Raji (cell line): ENCODE data around the gene SPC25.

ENCODE experiments used
- POLR2A ChIP-seq: IDR thresholded peaks from 2 replicates; pipeline ENCODE4 v1.6.1; 2011; ENCODE audit warnings: low read depth, low read length, control low read depth; ENCODE audit not compliant: insufficient read depth

SPC25 gene

DNA sequence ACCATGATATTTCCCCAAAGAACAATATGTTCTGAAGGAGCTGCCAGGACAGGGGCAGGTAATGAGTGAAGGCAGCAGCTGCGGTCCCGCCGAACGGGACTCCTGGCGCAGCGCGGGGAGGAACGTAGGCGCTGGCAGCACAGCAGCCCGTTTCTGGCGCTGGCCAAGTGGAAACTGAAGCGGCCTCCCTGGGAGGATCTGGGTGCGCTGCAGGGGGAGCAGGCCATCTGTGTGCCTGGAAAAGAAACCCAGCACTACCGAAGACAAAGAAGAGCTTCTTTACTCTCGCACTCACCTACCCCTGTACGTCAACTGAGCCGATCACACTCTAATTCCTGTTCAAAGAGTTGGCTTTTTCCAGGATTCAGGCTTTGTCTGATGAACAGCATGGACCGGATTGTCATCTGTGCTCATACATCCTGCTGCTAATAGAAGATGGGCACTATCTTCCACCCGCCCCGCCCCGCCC is 22.7 kb upstream of the SPC25 start:
- no peak for TF ChIP-seq POLR2A

DNA sequence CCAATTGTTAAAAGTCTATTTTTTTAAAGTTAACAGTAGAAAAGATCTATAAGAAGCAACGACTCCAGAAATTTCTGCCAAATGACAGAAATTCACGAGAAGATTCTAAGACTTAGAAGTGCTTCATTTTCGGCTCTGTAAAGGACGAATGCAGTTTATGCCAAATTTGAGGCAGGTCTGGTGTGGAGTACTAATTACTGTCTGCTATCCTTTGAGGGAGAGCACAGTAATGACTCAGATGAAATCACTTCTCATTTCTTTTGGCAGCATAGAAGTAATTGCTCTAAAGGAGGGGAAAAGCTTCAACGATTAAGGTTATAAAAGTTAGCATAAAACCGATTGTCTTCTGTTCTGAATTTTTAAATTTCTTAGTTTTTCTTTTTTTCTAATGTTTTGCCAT is 22.2 kb upstream of the SPC25 start:
- TF ChIP-seq POLR2A = no peak

DNA sequence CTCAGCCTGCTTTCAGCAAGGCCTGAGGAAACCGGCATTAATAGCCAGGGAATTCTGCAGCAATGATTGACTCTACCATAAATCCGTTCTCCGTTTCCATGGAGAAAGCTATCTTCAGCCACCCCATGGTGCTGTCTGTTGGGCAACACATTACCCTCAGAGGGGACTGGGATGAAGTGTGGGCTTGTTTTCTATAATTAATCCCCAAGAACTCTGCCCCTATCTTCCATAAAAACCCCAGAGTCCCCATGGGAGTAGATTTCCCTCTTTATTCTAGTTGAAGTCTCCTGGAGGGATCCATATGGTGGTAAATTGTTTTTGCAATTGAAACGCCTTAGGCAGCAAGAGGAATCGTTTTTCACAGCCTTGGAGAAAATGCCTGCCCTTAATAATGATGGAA is 20.1 kb upstream of the SPC25 start:
- TF ChIP-seq POLR2A = no peak

DNA sequence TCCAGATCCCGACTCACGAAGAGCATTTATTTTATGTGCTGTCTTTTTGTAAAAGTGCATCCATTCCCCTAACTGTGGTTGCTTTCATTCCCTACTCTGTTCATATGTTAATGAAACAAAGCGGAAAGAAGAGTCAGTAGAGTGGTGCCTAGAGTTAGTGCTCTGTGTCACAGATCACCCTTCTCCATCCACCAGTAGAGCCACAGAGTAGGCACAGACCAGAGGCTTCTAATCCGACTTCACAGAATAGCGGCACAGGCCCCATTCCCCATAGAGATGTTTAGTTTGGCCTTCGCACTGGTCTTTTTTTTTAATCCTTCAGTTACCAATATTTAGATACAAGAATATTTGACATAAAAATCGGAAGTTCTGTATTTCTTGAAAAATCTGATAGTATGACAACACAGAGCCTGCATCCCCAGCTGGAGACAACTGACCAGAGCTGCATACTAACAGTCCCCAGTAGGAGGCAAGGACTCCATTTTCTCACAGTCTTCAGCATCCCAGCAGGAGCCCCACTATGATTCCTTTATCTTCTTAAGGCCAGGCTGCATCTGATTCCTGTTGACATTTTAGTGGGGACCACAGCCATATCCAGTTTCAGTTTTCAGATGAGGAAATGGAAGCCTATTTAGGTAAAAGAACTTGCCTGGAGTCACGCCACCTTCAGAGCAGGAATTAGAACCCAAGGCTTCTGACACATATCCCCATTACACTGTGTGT is 17.9 kb upstream of the SPC25 start:
- TF ChIP-seq POLR2A = no peak

DNA sequence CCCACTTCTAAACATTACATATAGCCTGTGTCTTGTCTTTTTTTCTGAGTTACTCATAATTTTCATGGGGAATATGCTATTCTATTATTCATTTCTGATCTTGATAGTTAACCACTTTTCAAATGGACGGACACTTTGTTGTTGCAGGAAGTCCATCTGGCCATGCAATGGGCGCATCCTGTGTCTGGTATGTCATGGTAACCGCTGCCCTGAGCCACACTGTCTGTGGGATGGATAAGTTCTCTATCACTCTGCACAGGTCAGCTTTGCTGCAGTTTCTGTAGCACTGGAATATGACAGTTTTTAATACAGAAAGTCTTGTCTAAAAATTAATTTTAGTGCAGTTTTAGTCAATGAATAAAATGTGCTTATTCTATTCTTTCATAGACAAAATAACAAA is 14.1 kb upstream of the SPC25 start:
- no peak for TF ChIP-seq POLR2A

DNA sequence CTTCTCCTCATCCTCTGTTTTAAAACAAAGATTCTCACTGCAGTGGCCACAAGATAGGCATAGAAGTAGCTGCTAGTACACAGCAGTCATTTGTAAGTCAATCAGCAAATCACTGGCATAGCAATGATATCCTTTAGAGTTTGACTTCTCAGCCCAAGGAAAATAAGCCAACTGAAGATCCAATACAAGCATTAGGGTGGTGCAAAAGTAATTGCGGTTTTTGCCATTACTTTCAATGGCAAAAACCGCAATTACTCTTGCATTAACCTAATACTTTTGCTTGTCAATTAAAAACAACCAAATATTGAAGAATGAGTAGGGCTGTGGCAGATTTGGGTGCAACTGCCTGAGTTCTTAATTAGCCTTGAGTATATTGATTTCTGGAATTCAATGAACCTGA is 13.7 kb upstream of the SPC25 start:
- no peak for TF ChIP-seq POLR2A

DNA sequence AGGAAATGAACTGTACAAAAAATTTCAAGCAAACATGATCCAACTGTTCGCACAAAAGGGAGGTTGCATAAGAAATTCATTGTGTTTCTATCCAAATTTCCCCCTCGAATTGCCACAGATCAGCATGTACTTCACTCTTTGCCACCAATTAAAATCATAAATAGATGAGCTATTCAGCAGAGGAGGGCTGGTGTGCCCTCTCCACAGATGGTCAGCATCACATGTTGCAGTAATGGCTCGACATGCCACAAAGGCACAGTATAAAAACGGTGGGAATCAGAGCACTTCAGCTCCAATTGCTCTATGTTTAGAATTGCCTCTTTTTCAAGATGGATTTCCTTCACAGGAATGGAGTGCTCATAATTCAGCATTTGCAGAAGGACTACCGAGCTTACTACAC is 10.8 kb upstream of the SPC25 start, which contains the start of gene G6PC2:
Gene G6PC2 (plus strand): TSS at position 289 of the 400 bp plus-strand sequence. CDS start 41 bp downstream, at position 330.
- TF ChIP-seq POLR2A = no peak

DNA sequence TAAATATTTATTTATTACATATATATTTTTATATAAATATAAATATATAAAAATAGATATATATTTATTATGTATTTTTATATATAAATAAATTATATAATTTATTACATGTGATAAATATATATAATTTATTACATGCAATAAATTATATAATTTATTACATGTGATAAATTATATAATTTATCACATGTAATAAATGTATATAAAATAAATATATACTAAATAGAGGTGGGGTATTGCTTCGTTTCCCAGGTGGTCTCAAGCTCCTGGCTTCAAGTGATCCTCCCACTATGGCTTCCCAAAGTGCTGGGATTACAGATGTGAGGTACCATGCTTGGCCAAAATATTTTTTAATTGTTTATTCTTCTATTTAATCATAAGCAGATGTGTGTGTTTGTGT is 7.2 kb upstream of the SPC25 start:
- TF ChIP-seq POLR2A = no peak

DNA sequence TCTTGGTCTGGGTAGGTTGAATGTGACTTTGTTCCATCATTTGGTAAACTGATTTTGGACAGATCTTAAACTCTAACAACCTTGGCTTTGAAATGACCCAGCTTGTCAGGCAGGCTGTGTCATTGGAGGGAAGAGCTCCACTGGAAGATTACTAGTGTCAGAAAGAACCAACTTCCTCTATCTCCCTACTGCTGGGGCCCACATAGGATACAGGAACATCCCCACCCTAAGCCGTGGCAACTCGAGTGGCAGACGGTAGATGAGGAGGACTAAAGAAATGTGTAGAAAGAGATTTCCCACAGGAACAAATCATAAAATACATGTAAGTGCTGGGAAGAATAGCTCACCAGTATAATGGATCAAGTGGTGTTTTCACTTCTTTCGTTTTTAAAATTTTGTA is 6.6 kb upstream of the SPC25 start:
- TF ChIP-seq POLR2A = no peak

DNA sequence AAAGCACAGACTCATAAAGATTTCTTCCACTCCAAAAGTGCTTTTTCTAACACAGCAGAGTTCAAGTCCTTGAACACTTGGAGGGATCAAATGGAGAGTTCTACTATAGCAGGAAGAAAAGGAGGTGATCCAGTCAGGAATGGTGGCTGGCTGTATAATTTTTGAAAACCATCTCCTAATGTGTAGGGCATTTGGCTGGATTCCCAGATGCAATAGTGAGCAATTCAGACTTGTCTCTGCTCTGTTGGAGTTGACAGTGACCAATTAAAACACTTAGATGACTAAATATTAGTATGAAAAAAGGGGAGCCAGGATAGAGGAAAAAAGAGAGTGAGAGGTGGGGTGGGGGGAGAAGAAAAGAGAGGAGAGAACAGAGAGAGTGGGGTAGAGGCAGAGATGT is 5.5 kb upstream of the SPC25 start:
- TF ChIP-seq POLR2A = no peak

DNA sequence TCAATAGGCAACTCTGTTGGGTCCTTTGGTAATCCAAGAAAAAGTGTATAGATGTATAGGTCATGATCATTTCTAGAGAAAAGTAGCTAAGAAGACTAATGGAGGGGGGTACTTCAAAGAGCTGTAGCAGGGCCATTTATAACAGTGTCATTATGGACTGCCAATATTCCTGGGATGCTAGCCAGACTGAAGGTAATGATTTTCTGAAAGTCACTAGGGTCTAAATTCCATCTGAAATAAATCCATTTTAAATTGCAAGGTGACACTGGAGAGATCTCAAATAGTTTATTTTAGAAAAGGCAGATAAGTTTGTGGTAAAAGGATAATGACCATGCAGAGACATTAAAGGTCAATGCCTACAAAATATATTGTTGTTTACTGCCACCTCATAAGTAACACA is 4.5 kb upstream of the SPC25 start:
- no peak for TF ChIP-seq POLR2A

DNA sequence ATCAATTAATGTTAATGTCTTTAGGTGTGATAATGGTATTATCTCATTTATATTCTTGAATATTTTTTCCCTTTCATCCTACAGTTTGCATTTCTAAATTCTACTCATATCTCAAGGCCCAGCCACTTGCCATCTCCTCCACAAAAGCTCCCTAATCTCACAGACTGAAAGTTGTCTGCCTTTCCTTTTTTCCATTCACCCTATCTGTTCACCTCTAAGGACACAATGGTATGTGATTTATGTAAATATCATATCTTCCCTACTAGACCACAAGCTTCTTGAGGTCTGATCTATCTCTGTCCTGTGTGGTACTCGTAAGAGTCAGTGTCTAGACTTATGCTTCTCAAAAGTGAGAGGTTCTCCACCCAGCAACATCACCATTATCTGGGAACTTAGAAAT is 3.9 kb upstream of the SPC25 start:
- TF ChIP-seq POLR2A = no peak

DNA sequence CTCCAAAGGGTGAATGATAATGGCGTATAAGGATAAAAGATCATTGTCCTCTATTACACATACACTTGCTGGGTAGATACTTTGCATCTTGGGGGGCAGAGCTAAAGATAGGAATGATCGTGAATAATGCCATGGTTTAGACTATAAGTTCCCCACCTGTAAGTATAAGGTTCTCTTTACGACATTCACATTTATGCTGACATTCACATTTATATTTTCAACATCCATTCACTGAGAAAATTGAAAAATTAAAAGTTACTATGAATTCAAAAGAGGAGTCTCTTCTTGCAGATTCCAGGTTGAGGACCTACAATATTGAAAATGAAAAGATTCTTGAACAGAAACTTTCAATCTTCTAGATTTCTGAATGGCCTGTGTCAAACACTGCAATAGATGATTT is 2.1 kb upstream of the SPC25 start:
- no peak for TF ChIP-seq POLR2A

DNA sequence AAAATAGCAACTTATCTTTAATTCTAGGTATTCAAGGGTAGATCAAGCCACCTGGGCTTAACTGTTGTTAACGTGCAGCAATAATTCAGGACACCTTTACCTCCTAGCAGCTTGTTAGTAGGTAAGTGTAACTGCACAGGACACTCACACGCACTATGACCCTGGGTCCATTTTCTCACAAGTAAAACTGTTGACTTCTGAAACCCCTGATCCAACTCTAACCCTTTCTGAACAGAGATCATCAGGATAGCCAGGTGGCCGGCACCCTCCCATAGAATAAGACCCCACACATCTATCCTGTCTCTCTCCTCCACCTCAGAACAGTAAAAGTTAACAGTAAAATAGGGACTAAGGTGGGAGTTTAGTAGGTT is 610 bp downstream of the SPC25 start:
- no peak for TF ChIP-seq POLR2A

DNA sequence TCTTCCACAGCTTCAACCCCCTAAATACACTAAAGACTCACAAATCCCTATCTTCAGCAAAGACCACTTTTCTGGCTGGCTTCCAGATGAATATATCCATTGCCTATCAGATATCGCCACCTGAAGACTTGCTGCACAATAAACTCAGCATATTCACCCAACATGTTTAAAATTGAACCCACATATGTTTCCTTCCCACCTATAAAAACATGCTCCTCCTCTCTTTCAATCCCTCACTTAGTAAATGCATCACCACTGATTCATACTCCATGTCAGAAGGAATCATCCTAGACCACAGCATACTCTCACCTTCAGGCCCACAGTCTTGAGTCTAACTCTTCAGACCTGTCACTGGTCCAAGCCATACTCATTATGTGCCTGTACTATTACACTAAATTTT is 5.3 kb downstream of the SPC25 start:
- no peak for TF ChIP-seq POLR2A

DNA sequence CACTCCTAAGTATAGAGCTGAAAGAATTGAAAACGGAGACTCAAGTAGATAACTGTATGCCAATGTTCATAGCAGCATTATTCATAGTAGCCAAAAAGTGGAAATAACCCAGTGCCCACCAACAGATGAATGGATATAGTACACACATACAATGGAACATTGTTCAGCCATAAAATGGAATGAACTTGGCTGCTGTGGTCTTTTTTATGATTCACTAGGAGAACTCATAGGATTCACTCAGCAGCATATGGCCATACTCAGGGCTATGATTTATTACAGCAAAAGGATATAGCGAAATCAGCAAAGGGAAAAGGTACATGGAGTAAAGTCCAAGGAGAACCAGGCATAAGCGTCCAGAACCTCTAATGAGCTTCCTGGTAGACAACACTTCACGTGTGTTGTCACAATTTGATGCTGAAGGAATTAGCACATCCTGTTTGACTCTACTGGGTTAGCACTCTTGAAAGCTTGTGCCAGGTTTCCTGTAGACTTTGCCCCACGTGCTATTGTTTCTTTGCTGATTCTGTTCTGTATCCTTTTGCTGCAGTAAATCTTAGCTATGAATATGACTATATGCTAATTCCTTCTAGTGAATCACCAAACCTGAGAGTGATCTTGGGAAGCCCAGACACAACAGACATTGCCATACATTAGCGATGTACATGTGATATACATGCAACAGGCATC is 15.7 kb downstream of the SPC25 start:
- TF ChIP-seq POLR2A = no peak

DNA sequence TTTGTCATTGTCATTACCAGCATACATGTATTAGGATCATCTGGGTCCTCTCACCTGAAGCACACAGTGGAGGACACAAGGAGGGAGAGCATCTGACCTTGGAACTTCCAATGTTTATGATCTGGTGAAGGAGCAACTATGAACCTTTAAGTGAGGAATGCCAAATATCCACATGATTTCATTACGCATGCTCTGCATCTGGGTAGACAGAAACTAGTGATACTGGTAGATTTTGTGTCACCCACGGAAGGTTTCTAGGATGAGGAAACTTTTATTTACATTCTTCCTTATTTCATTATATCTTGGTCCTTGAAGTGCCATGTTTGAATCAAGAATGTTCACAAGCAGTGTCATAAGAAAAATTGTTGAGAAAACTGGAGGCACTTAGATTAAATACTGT is 32.1 kb downstream of the SPC25 start:
- TF ChIP-seq POLR2A = no peak

DNA sequence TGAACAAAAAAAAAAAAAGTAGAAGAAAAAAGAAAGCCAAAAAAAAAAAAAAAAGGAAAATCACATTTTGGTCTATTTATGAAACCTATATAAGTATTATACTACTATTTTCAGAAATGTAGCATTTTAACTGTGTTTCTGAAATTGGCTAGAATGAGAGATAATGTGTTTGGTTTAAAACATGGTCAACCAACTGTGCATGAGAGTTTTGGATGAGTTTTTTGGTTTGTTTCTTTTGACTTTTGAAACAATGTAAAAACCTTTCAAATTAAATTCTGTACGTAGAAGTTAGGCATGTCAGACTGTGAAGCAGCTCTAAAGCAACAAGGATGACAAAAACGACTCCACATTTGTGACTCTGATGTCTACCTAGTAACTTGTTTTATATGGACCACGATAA is 34.6 kb downstream of the SPC25 start:
- TF ChIP-seq POLR2A = no peak

DNA sequence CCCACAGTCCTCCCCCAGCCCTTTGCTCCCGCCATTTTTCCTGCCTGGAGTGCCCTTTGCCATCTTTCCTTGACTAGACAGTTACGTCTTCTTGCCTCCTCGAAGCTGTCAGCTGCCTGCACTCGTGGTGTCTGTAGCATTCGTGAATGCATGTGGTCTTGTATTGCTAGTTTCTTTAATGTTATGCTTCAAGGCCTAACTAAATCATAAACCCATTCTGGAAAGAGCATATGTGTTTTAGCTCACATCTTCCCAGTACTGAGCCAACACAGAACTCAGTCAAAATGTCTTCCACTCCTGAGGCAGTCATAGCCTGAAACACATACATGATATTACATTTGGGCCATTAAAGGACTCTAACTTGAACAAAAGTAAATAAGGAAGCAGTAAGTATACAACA is 35.6 kb downstream of the SPC25 start:
- no peak for TF ChIP-seq POLR2A
